AG08396 (cell line): Measurements from ENCODE around the gene HADH.
A peak's percentile ranks its signal among the peaks of the same experiment; 100 is the strongest.
"Not testable (repeated sequence)": the region's sequence is repeated elsewhere in the genome, so short reads cannot be mapped to it uniquely, and the experiment has no call there.

ENCODE experiments used
- DNase-seq: peaks from one replicate; pipeline ENCODE4 v3.0.0; 2012; ENCODE audit warnings: low spot score, mixed read lengths

HADH gene

DNA sequence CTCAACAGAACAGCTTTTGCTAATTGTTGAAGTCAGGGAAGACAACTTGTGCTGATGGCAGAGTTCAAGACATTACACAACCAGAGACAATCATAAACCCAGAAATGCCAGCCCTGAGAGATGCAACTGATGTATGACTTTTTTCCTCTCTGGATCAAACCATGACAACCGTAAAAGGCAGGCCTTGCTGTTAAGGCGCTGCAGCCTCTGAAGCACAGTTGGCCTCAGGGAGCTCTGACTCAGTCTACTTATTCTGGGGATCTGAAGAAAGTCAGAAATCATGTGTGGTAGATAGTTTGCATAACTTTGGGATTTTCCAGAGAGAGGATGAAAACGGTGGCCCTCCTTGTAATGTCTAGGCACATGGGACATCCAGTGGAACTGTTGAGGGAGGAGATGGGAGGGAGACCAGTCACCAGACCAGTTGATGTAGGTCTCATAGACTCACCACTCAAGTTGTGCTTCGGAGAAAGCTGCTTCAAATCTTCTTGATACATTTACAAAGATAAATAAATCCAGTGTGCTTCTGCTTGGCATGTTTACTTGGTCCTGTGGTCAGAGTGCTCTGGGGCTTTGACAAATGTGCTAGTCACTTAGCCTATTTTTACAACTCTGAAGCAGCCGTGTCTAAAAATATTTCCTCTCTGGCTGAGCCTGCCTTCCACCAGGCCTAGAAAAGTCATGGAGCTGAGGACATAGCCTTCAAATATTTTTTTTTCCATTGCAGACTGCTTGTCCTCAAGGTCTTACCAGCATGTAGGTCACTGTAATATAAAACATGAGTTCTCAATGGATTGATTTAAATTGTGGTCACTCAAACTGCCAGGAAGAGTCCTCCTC is 7.5 kb downstream of the HADH start:
- DNase-seq = peak; percentile 62

DNA sequence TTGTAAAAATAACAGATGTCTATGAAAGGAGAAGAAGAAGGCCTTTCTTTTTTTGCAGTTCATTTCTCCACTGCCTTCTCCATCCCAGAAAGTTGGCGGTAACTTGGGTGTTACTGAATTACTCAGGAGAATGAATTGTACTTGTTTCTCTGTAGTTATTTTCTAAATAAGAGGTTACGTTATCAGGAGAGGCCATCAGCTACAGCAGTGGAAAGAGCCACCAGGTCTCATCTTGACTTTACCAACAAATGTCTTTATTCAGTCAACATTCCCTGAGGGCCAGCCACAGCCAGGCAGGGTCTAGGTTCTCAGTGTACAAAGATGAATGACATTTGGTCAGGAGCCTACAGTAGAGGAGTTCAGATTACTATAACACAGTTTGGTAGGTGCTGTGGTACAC is 8.1 kb downstream of the HADH start:
- DNase-seq = no peak

DNA sequence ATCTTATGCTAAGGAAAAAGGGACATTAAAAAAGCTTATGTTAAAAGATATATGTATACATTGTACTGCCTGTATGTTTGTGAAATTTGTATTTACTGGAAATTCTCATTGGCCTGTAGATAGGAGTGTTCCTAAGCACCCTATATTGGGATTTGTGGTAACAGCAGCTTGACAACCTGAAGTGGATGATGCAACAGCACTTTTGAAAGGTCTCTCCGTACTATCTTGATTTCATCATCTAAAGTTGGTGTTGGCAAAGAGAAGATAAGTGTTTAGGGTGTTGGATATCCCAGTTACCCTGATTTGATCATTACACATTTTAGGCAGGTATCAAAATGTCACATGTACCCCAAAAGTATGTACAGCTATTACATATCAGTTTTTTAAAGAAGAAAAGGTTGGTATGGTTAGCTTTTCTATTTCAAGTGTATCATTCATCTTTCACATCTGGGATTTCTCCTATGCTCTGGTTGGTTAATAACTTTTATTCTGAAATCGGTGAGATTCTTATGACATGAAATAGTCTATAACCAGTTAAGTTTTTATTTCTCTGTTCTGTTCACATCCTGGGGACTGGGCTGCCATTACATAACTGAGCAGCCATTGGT is 10.3 kb downstream of the HADH start:
- no peak for DNase-seq

DNA sequence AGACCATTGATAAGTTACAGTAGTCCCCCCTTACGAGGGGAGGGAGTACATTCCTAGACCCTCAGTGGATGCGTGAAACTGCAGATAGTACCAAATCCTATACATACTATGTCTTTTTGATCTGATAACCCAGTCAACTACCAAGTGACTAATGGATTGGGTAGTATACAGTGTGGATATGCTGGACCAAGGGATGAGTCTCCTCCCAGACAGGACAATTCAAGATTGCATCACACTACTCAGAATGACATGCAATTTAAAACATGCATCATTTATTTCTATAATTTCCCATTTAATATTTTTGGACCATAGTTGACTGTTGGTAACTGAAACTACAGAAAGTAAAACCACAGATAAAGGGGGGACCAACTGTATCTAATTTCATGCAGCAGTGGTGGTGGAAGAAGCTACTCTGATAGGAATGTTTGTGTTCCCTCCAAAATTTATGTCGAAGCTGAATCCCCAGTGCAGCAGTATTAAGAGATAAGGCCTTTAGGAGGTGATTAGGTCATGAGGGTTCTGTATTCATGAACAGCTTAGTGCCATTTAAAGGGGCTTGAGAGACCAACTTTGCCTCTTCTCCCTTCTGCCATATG is 11.9 kb downstream of the HADH start:
- DNase-seq = no peak

DNA sequence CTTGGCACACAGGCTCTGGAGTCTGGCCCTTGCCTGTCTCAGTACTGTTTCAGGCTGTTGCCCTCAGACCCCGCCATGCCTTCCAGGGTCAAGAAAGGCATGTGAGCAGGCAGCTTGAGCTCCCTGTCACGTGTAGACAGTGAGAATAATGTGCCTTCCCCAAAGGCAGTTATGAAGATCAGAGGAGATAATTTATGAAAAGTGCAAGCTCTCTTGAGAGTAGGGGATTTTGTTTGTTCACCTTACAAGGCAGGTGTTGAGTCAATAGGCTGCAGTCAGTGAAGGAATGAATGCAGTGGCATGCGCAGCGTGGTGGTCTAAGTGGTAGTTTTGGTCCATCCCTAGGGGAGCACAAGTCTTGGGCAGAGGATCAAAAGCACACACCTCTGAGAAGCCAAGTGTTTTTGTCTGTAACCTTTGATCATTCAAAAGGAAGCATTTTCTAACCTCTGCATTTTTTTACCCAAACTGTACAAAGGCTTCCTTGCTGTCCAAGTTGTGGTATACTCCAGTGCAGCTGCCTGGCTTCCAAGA is 14.4 kb downstream of the HADH start:
- no peak for DNase-seq

DNA sequence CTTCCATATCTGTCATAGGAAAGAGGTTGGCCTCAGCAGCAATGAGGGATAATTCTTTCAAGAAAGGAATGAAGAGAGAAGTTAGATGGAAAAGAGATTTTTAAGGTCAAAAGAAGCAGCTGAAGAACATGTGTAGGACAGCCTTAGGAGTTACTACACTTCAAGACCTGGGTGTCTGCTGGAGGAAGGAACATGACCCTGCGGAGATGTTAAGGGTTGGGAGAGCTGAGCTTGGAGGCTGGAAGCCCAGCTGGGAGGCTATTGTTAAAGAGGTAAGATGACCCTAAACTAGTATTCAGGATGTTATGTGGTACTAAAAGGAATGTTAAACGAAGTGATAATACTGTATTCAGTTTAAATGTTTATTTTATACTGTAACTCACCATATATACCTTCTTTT is 15.0 kb downstream of the HADH start:
- no peak for DNase-seq

DNA sequence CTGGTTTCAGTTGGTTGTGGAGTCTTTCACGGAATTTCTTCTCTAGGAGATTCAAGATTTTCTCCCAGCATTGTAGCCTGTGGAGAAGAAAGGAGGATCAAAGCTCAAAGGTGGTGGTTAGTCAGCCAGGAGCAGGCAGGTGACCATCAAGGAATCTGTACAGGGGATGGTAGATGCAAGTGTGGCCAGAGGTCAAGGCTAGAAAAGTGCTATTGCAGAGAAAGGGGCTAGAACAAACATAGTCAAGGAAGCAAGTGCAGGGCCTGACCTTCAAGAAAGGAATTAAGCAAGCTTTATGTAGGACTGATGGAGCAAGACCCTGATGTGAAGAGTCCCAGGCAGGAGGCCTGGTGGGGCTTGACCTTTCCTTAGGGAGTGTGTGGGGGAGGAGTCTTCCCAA is 16.1 kb downstream of the HADH start:
- DNase-seq = no peak

DNA sequence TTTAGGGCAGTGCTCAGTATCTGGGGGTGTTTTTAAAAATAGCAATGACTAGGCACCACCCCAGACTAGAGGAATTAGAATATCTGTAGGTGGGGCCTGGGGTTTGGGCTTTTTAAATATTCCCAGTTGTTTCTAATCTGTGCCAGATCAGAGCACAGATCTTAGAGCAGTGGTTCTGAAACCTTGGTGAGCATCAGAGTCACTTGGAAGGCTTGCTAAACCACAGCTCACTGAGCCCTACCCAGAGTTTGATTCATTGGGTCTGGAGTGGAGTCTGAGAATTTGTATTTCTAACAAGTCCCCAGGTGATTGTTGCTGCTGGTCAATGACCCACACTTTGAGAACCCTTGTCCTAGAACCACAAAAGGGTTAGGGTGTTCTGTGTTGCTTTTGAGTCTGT is 16.7 kb downstream of the HADH start:
- no peak for DNase-seq

DNA sequence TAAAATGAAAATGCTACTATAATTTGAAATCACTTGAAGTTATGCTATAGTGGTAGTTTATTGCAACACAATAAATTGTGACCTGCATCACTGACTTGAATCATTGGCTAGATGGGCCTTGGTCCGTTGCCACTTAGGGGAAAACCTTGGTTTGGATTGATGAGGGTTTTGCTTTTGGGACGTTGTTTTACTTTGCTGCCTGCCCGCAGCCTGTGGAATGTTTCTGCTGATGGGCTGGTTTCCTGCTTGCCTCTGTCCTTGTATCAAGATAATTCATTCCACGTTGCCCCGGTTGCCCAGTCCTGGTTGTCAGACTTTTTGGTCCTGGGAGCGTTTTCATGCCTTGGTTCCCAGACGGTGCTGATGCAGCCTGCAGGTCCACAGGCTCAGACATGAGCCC is 18.3 kb downstream of the HADH start:
- no peak for DNase-seq

DNA sequence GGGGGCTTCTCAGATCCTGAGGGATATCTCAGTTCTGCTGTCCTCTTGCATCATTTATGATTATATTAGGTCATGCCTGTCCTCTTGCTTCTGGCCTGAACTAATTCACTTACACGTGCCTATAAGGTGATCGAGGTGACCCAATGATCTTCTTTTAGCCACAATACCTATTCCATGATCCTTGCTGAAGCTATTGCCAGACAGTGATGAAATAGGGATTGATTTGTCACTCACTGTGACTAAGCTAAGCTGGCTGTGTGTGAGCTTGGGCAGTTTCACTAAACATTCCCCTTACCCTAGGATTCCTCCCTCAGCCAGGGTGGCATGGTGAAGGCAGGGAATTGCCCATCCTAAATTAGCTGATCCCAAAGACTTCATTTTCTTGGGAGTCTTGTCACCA is 19.0 kb downstream of the HADH start:
- DNase-seq = no peak

DNA sequence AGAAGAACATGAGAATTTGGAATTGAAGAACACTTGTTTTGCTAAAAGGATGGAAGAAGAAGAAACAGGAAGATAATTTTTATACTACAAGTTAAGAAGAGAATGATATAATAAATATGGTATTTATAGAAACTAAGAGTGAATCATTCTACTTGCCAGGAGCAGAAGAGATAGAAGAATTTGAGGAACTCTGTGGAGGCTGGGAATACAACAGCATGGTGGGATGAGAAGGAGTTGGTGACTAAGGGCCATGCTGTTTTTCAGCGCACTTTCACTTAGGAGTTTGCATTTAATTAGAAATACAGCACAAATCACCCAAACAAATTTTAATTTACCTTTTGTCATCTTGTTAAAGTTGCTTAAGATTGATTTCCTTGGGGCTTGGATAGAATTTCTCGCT is 20.5 kb downstream of the HADH start:
- DNase-seq = peak; percentile 41

DNA sequence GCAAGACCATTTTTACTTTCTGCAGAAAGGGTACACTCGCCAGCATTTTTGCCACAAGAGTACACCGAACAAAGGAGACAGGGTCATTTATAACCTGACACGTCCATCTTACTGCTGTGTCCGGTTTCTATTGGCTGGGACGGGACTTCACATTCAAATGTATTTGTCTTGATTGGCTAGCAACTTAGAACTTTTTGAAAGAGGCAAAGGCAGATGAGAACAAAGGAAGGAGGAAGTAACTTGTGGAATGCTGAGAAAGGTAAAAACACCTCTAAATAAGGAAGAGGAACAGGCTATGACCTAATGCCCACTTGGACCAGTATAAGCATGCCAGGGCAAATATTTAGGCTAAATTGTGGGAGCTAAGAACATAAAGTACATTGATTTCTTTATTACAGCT is 22.7 kb downstream of the HADH start:
- not testable (repeated sequence) for DNase-seq

DNA sequence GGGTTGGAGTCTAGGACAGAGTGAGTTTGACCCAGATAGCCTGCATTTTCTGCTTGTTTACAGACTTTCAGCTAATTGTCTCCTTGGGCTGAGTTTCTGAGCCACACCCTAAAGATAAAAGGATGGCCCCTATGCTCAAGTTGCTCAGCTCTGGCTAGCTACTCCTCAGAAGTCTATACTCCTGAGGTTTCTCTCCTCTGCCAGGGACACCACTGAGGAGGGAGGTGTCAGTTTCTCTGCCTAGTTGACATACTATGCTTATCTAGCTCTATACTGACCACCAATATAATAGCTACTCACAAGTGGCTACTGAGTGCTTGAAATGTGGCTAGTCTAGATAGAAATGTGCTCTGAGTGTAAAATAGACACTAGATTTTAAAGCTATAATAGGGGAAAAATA is 23.6 kb downstream of the HADH start:
- DNase-seq = no peak

DNA sequence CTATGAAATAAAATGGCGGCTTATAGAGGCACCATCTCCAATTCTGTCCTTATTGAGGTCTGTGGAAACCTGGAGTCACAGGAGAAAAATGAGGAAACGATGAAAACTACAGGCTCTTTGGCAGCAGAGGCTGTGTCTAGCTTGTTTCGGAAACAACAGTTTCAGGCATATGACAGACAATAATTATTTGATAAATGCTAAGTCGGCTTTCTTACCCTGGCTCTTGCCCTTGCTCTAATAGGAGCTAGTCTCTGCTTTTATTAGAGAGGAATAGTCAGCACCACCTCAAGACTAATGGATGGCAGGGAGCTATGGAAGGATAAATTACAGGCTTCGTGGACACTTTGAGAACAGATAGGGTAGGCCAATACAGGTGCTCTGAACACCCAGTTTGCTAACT is 24.3 kb downstream of the HADH start:
- no peak for DNase-seq

DNA sequence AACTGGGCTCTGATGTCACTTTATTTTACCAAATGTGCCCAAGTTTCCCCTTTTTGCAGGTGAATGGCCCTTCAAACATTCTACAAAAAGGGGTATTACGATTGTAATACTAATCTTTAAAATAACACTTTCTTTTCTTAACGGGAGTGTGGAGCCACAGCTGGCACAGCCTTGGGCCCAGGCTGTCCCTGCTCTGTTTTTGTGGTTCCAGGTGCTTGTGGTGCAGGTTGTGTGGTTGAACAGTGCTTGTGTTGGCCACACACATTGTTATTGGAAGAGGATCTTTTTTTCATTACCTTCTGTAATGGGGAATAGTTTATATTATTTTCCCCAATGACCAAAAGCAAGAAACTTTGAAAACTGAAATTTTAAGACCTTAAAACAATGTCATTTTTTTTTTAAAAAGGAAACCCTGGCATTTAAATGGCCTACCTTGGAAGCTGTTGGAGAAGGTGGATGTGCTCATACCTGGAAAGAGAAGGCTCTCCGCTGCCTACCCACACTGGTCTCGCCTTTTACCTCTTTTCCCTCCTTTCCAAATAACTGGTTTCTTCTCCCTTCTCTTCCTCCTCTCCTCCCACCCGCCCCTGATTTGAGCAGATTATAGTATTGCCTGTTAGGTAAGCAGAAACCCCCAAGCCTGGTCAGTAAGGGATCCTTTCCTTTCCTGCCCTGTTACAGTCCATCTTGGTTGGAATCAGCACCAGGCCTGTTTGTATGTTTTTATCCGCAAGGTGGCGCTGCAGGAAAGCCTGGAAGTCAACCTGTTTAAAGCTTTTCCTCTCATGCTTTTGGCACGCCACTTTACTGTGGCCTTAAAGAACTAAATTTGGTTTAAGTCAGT is 28.6 kb downstream of the HADH start:
- DNase-seq = peak; percentile 72

DNA sequence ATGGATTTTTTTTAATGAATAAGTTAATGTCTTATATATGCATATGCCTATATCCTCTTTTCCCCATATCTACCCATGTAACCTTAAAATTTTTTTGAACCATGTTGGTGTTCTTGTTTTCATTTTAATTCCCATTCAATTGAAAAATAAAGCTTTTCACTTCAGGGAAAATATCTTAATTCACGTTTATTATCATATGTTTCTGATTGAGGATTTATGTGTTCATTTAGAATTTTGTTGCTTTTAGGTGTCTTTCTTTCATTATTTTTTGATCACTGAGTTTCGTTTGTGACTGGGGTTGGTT is 29.1 kb downstream of the HADH start:
- DNase-seq = no peak

DNA sequence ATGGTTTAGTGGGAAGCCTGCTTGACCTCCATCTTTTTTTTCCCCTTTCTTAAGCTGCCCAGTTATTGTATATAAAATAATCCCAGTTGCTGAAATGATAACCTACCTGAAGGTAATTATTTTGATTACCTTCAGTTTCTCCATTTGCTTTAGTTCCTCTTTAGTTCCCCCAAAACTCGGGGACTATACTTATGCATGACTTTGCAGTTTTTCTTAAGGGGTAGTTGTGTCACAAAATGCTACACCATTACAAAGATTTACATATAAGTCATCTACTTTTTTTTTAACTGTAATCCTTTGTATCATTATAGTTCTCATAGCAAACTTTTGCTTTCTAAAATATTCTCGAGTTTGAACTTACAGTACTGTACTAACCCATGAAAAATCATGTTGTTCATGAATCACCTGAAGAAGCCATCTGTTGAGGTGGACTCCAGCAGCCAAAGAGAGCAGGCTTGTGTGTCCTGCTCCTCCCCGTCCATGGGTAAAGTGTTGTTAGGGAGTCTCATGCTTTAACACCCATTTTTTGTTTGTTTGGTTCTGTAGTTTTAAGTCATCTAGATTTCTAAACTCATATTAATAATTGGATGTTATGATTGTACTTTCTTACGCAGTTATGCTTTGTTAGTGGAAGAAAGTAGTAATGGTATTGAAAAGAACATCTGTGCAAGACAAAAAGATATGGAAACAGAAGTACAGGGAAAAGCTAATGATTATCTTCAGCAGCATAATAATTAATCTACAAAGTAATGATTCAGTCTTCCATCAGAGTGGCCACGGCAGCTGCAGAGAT is 34.6 kb downstream of the HADH start:
- DNase-seq = no peak

DNA sequence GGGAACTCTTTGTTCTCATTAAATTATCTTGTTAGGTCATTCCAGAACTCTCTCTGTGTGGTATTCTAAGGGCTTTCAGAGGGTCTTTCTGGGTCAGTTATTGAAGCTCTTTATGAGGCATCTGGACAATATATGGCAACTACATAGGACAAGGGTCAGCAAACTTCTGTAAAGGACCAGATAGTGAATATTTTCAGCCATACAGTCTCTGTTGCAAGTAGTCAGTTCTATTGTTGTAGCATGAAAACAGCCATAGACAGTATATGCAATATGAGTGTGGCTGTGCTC is 35.1 kb downstream of the HADH start:
- no peak for DNase-seq

DNA sequence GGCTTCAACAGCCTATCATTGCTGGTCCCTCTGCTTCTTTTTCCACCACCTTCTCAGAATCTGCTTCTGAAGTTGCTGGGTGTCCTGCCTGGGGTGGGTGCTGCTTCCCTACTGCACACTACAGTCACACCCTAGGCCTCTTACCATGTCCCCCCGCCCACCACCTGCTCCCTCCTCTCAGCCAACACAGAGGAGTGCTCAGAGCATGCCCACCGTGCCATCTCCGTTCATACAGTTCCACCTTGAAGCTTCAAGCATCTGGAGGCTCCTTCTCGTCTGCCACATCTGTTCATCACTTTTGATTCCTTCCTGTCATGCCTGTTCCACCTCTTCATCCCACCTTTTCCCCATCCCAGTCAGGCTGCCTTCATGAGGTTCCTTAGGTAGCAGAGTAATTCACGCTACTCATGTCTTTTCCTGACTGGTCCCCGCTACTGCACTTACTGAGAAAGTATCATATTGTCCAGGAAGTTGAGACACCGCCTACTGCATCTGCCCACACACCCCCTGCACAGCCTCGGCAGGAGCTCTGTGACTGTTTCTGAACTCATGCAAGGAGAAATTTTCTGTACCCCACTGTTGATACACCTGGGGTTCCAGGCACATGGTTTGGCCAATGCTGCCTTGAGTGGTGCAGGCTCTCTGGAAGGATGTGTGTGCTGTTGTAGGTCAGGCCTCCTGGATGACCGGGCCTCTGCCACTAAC is 39.5 kb downstream of the HADH start:
- DNase-seq = no peak

DNA sequence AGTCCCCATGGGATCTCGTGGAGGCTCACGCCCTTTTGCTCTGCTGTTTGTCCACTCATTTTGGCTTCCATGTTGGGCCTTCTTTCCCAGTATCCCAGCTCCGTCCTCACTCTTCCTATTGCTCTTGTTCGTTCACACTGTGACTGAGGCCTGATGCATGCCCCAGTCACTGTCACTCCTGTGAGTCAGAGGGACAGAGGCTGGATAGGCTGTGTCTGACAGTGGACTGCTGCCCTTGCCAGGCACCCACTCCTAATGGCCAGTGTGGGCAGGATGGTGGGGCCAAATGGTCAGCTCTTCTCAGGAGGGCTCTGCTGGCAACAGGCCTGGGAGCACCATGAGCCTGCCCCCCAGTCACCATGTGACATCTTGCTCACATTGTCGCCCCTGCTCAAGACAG is 40.0 kb downstream of the HADH start:
- DNase-seq = no peak

DNA sequence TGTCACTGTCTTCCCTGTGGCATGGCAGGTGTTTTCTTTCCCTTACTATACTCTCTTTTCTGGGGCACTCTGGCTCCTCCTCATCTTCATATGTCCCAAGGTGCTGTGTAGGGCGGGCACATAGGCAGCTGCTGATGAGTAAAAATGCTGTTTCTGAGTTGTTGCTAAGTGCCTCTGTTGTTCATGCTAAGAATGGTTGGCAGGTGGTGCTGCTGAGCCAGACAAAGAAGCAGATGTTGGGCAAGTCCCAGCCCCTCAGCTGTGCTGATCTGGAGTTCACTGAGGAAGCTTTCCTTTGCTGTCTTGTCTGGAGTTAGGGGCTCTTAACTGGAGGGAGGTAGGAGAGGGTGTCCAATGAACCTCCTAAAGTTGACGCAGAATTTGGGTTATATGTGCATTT is 40.6 kb downstream of the HADH start:
- DNase-seq = peak; percentile 72
